HepG2 (cell line): ENCODE measurements around the gene COBL. TPM values are rescaled to one million over a fixed set of nuclear protein-coding genes. Genes with fewer than 3 reads are reported as not detected.

ENCODE experiments used
- HHEX ChIP-seq: IDR thresholded peaks from 2 replicates; pipeline ENCODE4 v1.6.1; 2016; ENCODE audit warnings: control low read depth
- HMGXB3 ChIP-seq: sonication (generic); formaldehyde crosslinking; IDR thresholded peaks from 2 replicates; pipeline ENCODE4 v1.4.0; 2020; ENCODE audit warnings: missing genetic modification reagents, borderline replicate concordance
- IRX3 ChIP-seq: sonication (generic); formaldehyde crosslinking; IDR thresholded peaks from 2 replicates; pipeline ENCODE4 v1.8.1; 2023; ENCODE audit warnings: mild to moderate bottlenecking, low read depth, missing genetic modification reagents, borderline replicate concordance
- KAT2B ChIP-seq: fragments of 150-350 bp; IDR thresholded peaks from 2 replicates; pipeline ENCODE4 v1.6.1; 2014; ENCODE audit warnings: low read depth, low read length, borderline replicate concordance
- KLF9 ChIP-seq: IDR thresholded peaks from 2 replicates; pipeline ENCODE4 v1.6.1; 2016; ENCODE audit warnings: low read depth
- MBD4 ChIP-seq: IDR thresholded peaks from 2 replicates; pipeline ENCODE4 v1.6.1; 2012; ENCODE audit warnings: low read length, inconsistent platforms, borderline replicate concordance
- PHF8 ChIP-seq: sonication (generic); formaldehyde crosslinking; IDR thresholded peaks from 2 replicates; pipeline ENCODE4 v1.5.0; 2020; ENCODE audit warnings: missing genetic modification reagents
- RELA ChIP-seq: sonication (generic); formaldehyde crosslinking; IDR thresholded peaks from 2 replicates; pipeline ENCODE4 v1.4.0; 2020; ENCODE audit warnings: missing genetic modification reagents
- SMYD3 ChIP-seq: sonication (generic); formaldehyde crosslinking; IDR thresholded peaks from 2 replicates; pipeline ENCODE4 v1.8.1; 2023; ENCODE audit warnings: mild to moderate bottlenecking, missing genetic modification reagents
- SOX13 ChIP-seq, 3 experiments: fragments of 450-650 bp in 1 of 3; sonication (generic) in 1 of 3; formaldehyde crosslinking in 1 of 3; IDR thresholded peaks in 2 of 3; conservative IDR thresholded peaks in 1 of 3; 2 replicates each; pipeline versions ENCODE4 v1.5.0 to v1.6.1; 2016 to 2020; ENCODE audit warnings: antibody characterized with exemption in 1 of 3, mild to moderate bottlenecking in 1 of 3, missing compliant biosample characterization in 1 of 3, missing genetic modification reagents in 1 of 3, moderate library complexity in 1 of 3
- ZBTB10 ChIP-seq: sonication (generic); formaldehyde crosslinking; IDR thresholded peaks from 2 replicates; pipeline ENCODE4 v1.4.0; 2020; ENCODE audit warnings: missing genetic modification reagents, borderline replicate concordance
- ZNF124 ChIP-seq: sonication (generic); formaldehyde crosslinking; IDR thresholded peaks from 2 replicates; pipeline ENCODE4 v1.4.0; 2020; ENCODE audit warnings: missing genetic modification reagents
- ZNF230 ChIP-seq: sonication (generic); formaldehyde crosslinking; IDR thresholded peaks from 2 replicates; pipeline ENCODE4 v1.4.0; 2020; ENCODE audit warnings: mild to moderate bottlenecking, missing genetic modification reagents
- ZNF333 ChIP-seq: sonication (generic); formaldehyde crosslinking; IDR thresholded peaks from 2 replicates; pipeline ENCODE4 v1.4.0; 2020; ENCODE audit warnings: mild to moderate bottlenecking, missing genetic modification reagents, borderline replicate concordance
- ZNF337 ChIP-seq: sonication (generic); formaldehyde crosslinking; IDR thresholded peaks from 2 replicates; pipeline ENCODE4 v1.5.1; 2020; ENCODE audit warnings: missing genetic modification reagents, low read depth, mild to moderate bottlenecking, borderline replicate concordance
- polyA plus RNA-seq, 8 experiments: library from polyadenylated mRNA; depleted of rRNA in 3 of 8; stranded (reverse) in 7 of 8; unstranded in 1 of 8; fragments of >200 nt; fragmentation: Illumina TruSeq in 4 of 8; extraction: Trizol in 4 of 8; gene quantifications; 2 replicates each; pipeline versions ENCODE4 v1.2.1 to v1.2.3, GENCODE V29; 2011 to 2016; ENCODE audit warnings: low read depth in 4 of 8, missing spikeins in 1 of 8, mixed read lengths in 1 of 8; ENCODE audit not compliant: insufficient read depth in 1 of 8
- total RNA-seq, 5 experiments: library from RNA; depleted of rRNA; stranded (reverse); fragments of >200 nt; fragmentation: Illumina TruSeq; extraction: Trizol; gene quantifications; 2 replicates each; pipeline ENCODE4 v1.2.3, GENCODE V29; 2016; ENCODE audit warnings: low read depth in 1 of 5
- TF ChIP-seq, protein P1 (sequence below): IDR thresholded peaks from 2 replicates; pipeline ENCODE4 v1.6.1; 2016; ENCODE audit warnings: low read depth

Gene COBL
- total and polyA plus RNA-seq, 2 of the 13 experiments (the other 11 are each of a cell fraction or from before 2014, with no cell fraction given) = 3.8 to 4.9 TPM

DNA sequence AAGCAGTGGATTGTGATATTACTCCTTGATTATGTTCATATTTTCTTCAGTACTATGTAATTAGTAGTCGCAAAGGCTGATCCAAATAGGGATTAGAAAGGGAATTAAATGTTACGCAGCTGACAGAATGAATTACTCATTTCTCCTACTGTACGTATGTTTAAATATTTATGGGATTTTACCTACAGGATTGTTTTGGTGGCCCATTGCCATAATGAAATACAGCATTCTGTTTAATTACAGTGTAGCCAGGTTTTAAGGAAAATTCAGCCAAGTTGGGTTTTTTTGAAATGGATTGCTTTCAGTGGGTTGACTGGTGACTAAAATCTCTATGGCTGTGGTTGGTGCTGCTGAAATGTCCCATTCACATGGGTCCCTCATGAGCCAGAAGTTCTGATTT is 336.2 kb downstream of the COBL start (continued):
- TF ChIP-seq, protein P1, sequence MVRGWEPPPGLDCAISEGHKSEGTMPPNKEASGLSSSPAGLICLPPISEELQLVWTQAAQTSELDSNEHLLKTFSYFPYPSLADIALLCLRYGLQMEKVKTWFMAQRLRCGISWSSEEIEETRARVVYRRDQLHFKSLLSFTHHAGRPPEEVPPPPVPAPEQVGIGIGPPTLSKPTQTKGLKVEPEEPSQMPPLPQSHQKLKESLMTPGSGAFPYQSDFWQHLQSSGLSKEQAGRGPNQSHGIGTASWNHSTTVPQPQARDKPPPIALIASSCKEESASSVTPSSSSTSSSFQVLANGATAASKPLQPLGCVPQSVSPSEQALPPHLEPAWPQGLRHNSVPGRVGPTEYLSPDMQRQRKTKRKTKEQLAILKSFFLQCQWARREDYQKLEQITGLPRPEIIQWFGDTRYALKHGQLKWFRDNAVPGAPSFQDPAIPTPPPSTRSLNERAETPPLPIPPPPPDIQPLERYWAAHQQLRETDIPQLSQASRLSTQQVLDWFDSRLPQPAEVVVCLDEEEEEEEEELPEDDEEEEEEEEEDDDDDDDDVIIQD (CRISPR knock-in tag) = no peak
- TF ChIP-seq KLF9 (no peak), PHF8 (CRISPR knock-in tag) (no peak), IRX3 (CRISPR knock-in tag) (no peak), ZBTB10 (CRISPR knock-in tag) (no peak), ZNF337 (CRISPR knock-in tag) (no peak), KAT2B (no peak), ZNF333 (no peak), HHEX (CRISPR knock-in tag) (no peak), SMYD3 (no peak), HMGXB3 (no peak), MBD4 (no peak), SOX13 (IDR thresholded peaks at IDR 0.05) (no peak), SOX13 (CRISPR knock-in tag; conservative IDR thresholded peaks at IDR 0.05 in 1 of 2, IDR thresholded peaks at IDR 0.05 in 1 of 2) (no peak), ZNF230 (no peak), RELA (CRISPR knock-in tag) (no peak), ZNF124 (CRISPR knock-in tag) (no peak)
